ENCODE measurements around the gene TSC2.

TSC2 gene

GRCh38 chr16:2070576-2071453 lies 23.0 kb downstream of the TSC2 start:
- DNase-seq (ENCODE audit: low spot score), result no peak

GRCh38 chr16:2071454-2072202 lies 23.8 kb downstream of the TSC2 start:
- no peak for DNase-seq (ENCODE audit: low spot score)

- DNase-seq (ENCODE audit: low spot score), result no peak
Observed at GRCh38 chr16:2072926-2073325, 25.1 kb downstream of the TSC2 start.

- no peak for DNase-seq (ENCODE audit: low spot score)
Observed at GRCh38 chr16:2074071-2074470, 26.3 kb downstream of the TSC2 start.

DNA sequence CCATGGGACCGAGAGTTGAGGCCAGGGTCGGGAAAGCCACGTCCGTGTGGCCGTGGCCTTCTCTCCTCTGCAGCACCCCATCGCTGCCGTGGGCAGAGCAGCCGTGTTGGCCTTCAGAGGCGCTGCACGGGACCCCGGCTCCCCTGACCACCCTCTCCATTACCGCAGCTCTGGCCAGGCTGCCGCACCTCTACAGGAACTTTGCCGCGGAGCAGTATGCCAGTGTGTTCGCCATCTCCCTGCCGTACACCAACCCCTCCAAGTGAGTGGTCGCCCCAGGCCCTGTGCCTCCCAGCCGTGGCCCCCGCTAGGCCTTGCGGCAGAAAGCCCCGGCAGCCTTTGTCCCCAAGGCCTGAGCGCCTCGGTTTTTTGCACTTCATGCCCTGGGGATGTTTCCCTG lies 27.8 kb downstream of the TSC2 start:
- DNase-seq (ENCODE audit: low spot score), result no peak

GRCh38 chr16:2076072-2076865 lies 28.5 kb downstream of the TSC2 start:
- no peak for DNase-seq (ENCODE audit: low spot score)

DNA sequence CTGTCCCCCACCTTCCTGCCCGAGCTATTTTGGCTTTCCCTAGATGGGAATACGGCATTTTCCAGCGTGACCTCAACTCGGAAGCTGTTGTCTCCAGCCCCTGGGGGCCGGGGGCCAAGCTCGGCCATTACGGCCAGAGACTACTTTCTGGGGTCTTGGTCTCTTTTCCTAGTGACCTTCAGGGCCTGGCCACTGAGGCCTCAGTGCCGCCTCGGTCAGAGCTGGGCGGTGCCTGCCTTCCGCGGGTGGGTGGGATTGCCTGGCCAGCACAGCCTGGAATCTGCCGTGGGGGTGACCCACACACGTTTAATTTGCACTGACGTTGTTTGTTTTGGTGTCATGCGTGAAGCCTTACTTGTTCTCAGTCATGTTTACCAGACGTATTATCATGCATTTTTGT lies 29.2 kb downstream of the TSC2 start:
- no peak for DNase-seq (ENCODE audit: low spot score)

GRCh38 chr16:2077696-2078095 lies 29.9 kb downstream of the TSC2 start:
- no peak for DNase-seq (ENCODE audit: low spot score)

DNA sequence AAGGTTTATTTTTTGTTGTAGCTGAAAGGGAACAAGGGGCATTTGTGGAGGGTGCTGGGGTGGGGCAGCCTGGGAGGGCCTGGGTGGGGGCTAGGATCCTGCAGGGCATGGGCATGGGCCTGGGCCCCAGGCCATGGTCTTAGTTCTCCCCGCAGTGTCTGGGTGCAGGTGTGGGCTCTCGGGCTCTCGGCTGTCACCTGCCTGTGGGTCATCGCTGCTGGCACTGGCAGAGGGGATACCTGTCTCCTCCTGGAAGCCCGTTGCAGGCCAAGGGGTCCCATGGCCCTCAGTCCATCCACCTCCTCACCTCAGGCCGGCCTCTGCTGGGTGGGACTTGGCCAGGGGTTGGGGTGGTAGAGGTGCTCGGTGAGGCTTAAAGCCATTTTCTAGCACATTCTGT lies 30.3 kb downstream of the TSC2 start:
- DNase-seq (ENCODE audit: low spot score), result no peak

GRCh38 chr16:2078691-2079090 lies 30.9 kb downstream of the TSC2 start:
- no peak for DNase-seq (ENCODE audit: low spot score)

- no peak for DNase-seq (ENCODE audit: low spot score)
Observed at GRCh38 chr16:2079311-2079800, 31.6 kb downstream of the TSC2 start.

- DNase-seq (ENCODE audit: low spot score), result no peak
Observed at GRCh38 chr16:2079991-2080390, 32.2 kb downstream of the TSC2 start.

DNA sequence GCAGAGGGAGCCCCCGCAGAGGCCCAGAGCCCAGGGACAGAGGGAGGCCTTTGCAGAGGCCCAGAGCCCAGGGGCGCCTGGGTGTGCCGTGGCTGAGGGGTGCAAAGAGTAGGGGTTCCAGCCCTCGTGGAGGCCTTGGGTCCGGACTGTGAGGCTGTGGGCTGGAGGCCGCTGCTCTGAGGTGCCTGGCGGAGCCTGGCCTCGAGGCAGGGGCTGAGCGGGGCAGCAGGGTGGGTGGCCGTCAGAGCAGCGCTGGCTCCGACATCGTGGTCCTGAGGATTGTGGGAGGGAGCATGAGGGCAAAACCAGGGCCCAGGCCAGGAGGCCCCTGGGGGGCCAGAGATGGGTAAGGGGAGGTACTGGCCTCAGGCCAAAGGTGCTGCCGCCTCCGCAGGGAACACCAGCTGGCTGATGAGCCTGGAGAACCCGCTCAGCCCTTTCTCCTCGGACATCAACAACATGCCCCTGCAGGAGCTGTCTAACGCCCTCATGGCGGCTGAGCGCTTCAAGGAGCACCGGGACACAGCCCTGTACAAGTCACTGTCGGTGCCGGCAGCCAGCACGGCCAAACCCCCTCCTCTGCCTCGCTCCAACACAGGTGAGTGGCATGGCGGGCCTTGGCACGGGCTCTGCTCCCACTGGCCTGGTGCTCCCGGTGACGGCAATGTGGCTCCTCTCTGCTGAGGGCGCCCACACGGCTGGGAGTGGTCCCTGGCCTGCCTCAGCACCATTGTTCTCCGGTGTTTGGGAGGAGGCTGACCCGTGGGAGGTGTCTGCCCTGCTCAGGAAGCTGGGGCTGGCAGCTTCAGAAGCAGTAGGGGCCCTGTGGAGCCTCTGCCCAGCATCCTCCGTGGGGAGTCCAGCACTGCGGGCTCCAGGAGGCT lies 33.7 kb downstream of the TSC2 start:
- no peak for DNase-seq (ENCODE audit: low spot score)

GRCh38 chr16:2082171-2082982 lies 34.6 kb downstream of the TSC2 start:
- no peak for DNase-seq (ENCODE audit: low spot score)

GRCh38 chr16:2082983-2083364 lies 35.2 kb downstream of the TSC2 start:
- DNase-seq (ENCODE audit: low spot score), result no peak

GRCh38 chr16:2083409-2083808 lies 35.6 kb downstream of the TSC2 start:
- no peak for DNase-seq (ENCODE audit: low spot score)

- no peak for DNase-seq (ENCODE audit: low spot score)
Observed at GRCh38 chr16:2083876-2084780, 36.3 kb downstream of the TSC2 start.

DNA sequence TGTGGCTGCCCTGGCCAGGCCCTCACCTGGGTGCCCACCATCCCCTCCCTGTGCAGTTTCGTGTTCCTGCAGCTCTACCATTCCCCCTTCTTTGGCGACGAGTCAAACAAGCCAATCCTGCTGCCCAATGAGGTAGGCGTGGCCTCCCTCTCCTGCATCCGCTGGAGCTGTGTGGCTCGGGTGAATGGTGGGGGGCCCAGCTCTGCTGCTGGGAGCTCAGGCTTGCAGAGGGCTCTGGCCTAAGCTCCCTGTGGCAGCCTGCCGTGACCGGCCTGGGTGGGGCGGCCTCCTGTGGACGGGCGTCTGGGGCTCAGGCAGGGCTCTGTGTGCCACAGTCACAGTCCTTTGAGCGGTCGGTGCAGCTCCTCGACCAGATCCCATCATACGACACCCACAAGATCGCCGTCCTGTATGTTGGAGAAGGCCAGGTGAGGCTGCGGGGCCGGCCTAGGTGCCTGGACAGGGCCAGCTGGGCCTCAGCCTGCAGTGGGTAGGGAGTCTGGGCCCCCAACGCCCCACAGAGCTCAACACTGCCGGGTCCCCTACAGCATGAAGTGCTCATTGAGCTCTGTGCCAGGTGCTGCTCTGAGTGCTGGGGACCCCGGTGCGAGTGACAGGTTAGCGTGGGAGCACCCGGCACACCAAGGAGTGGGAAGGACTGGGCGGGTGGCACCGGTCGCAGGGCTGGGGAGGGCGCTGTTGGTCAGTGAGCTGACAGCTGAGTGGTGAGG lies 37.3 kb downstream of the TSC2 start:
- no peak for DNase-seq (ENCODE audit: low spot score)

DNA sequence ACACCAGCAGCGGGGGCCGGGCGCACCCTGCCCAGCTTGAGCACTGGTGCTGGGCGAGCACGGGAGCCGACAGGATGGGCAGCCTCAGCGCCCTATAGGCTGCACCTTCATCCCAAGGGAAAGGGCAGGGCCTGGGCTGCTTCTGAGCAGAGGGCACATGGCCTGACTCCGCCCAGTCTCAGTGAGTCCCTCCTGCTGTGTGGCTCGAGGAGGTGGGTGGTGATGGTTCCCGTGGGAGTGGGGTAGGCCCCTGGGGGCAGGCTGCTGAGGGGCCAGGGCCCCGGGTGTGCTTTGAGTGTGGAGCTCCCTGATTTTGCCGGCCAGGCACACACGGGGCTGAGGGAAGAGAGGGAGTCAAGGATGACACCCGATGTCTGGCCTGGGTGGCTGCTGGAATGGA lies 37.9 kb downstream of the TSC2 start:
- no peak for DNase-seq (ENCODE audit: low spot score)
